HepG2 (cell line): Measurements from ENCODE around the gene METRN. TPM values are rescaled to one million over a fixed set of nuclear protein-coding genes. Genes with fewer than 3 reads are reported as not detected.

Experiments used
- GZF1 ChIP-seq: sonication (generic); formaldehyde crosslinking; IDR thresholded peaks from 2 replicates; pipeline ENCODE4 v1.5.1; 2020; ENCODE audit warnings: mild to moderate bottlenecking, missing genetic modification reagents
- KLF12 ChIP-seq: sonication (generic); formaldehyde crosslinking; IDR thresholded peaks from 2 replicates; pipeline ENCODE4 v1.4.0; 2020; ENCODE audit warnings: missing genetic modification reagents, borderline replicate concordance
- MBD4 ChIP-seq: IDR thresholded peaks from 2 replicates; pipeline ENCODE4 v1.6.1; 2012; ENCODE audit warnings: low read length, inconsistent platforms, borderline replicate concordance
- MYC ChIP-seq: sonication (generic); formaldehyde crosslinking; IDR thresholded peaks from 2 replicates; pipeline ENCODE4 v1.9.0; 2021; ENCODE audit warnings: missing genetic modification reagents, borderline replicate concordance
- RAD51 ChIP-seq: fragments of 450-650 bp; IDR thresholded peaks from 2 replicates; pipeline ENCODE4 v1.6.1; 2016; ENCODE audit warnings: borderline replicate concordance
- RFXAP ChIP-seq: sonication (generic); formaldehyde crosslinking; IDR thresholded peaks from 2 replicates; pipeline ENCODE4 v1.4.0; 2020; ENCODE audit warnings: missing genetic modification reagents, borderline replicate concordance
- XRCC5 ChIP-seq: fragments of 200-400 bp; formaldehyde crosslinking; optimal IDR thresholded peaks from 2 replicates; pipeline ENCODE3; 2017; ENCODE audit warnings: mild to moderate bottlenecking, low read length
- YEATS2 ChIP-seq: sonication (generic); formaldehyde crosslinking; IDR thresholded peaks from 2 replicates; pipeline ENCODE4 v1.4.0; 2020; ENCODE audit warnings: missing genetic modification reagents, borderline replicate concordance
- ZNF230 ChIP-seq: sonication (generic); formaldehyde crosslinking; IDR thresholded peaks from 2 replicates; pipeline ENCODE4 v1.4.0; 2020; ENCODE audit warnings: mild to moderate bottlenecking, missing genetic modification reagents
- ZNF235 ChIP-seq: sonication (generic); formaldehyde crosslinking; IDR thresholded peaks from 2 replicates; pipeline ENCODE4 v1.8.1; 2023; ENCODE audit warnings: mild to moderate bottlenecking, missing genetic modification reagents, borderline replicate concordance
- ZNF292 ChIP-seq: sonication (generic); formaldehyde crosslinking; IDR thresholded peaks from 2 replicates; pipeline ENCODE4 v1.8.1; 2022; ENCODE audit warnings: mild to moderate bottlenecking, low read depth, missing genetic modification reagents, borderline replicate concordance
- ZNF33B ChIP-seq: sonication (generic); formaldehyde crosslinking; IDR thresholded peaks from 2 replicates; pipeline ENCODE4 v1.5.1; 2020; ENCODE audit warnings: mild to moderate bottlenecking, missing genetic modification reagents
- polyA plus RNA-seq, 8 experiments: library from polyadenylated mRNA; depleted of rRNA in 3 of 8; stranded (reverse) in 7 of 8; unstranded in 1 of 8; fragments of >200 nt; fragmentation: Illumina TruSeq in 4 of 8; extraction: Trizol in 4 of 8; gene quantifications; 2 replicates each; pipeline versions ENCODE4 v1.2.1 to v1.2.3, GENCODE V29; 2011 to 2016; ENCODE audit warnings: low read depth in 4 of 8, missing spikeins in 1 of 8, mixed read lengths in 1 of 8; ENCODE audit not compliant: insufficient read depth in 1 of 8
- total RNA-seq, 5 experiments: library from RNA; depleted of rRNA; stranded (reverse); fragments of >200 nt; fragmentation: Illumina TruSeq; extraction: Trizol; gene quantifications; 2 replicates each; pipeline ENCODE4 v1.2.3, GENCODE V29; 2016; ENCODE audit warnings: low read depth in 1 of 5
- TF ChIP-seq, protein P1 (sequence below): IDR thresholded peaks from 2 replicates; pipeline ENCODE4 v1.6.1; 2016; ENCODE audit warnings: missing compliant biosample characterization, missing genetic modification reagents, borderline replicate concordance
- TF ChIP-seq, protein P2 (sequence below): sonication (generic); formaldehyde crosslinking; IDR thresholded peaks from 2 replicates; pipeline ENCODE4 v1.9.0; 2021; ENCODE audit warnings: missing genetic modification reagents, borderline replicate concordance
- TF ChIP-seq, protein P3 (sequence below): IDR thresholded peaks from 2 replicates; pipeline ENCODE4 v1.6.1; 2016; ENCODE audit warnings: mild to moderate bottlenecking, missing biosample characterization, missing genetic modification reagents
- TF ChIP-seq, protein P4 (sequence below): sonication (generic); formaldehyde crosslinking; IDR thresholded peaks from 2 replicates; pipeline ENCODE4 v1.9.0; 2022; ENCODE audit warnings: missing genetic modification reagents, mild to moderate bottlenecking, borderline replicate concordance
- TF ChIP-seq, protein P5 (sequence below): sonication (generic); formaldehyde crosslinking; IDR thresholded peaks from 2 replicates; pipeline ENCODE4 v1.5.1; 2020; ENCODE audit warnings: mild to moderate bottlenecking, missing genetic modification reagents, moderate library complexity
- TF ChIP-seq, protein P6 (sequence below): sonication (generic); formaldehyde crosslinking; IDR thresholded peaks from 2 replicates; pipeline ENCODE4 v1.4.0; 2020; ENCODE audit warnings: mild to moderate bottlenecking, low read depth, missing genetic modification reagents
- TF ChIP-seq, protein P7 (sequence below): sonication (generic); formaldehyde crosslinking; IDR thresholded peaks from 2 replicates; pipeline ENCODE4 v1.4.0; 2020; ENCODE audit warnings: low read depth, mild to moderate bottlenecking, missing genetic modification reagents

Gene METRN
- total and polyA plus RNA-seq, 2 of the 13 experiments (the other 11 are each of a cell fraction or from before 2014, with no cell fraction given) = 25.5 to 46.1 TPM

DNA sequence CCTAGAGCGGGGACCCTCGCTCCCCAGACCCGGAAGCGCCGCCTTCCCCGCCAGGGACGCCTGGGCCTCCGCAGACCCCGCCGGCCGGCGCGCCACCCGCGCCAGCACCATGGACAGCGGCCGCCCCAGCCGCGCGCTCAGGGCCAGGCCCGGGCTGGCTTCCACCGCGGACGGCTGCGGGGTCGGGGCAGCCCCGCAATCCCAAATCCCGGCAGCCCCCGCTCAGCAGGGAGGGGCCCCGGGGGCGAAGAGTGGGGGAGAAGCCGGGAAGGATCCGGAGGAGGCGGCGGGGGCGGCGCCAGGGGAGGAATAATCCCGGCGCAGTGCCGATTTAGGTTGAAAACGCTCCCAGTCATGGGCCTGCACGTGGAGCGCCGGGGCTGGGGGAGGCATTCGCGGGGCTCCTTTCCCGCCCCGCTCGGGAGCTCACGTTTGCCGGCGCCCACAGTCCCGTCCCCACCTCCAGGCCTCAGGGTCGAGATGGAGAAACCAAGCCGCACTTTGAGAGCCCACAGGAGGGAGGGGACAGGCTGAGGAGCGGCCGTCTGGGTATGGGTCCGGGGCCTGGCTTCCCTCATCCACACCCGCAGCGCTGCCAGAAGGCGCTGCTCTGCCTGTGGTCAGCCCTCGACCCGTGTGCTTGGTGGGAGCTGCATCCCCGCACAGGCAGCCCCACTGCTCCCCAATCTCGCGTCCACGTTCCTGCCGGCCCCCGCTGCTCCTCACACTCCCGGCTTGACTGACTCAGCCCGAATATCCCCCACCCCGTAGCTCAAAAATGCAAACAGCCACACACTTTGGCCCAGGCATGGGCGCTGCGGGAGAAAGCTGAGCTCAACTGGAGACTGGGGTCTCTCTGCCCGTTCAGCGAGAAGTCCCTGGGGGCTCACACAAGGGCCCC lies 14.0 kb upstream of the METRN start (continued):
- TF ChIP-seq, protein P1, sequence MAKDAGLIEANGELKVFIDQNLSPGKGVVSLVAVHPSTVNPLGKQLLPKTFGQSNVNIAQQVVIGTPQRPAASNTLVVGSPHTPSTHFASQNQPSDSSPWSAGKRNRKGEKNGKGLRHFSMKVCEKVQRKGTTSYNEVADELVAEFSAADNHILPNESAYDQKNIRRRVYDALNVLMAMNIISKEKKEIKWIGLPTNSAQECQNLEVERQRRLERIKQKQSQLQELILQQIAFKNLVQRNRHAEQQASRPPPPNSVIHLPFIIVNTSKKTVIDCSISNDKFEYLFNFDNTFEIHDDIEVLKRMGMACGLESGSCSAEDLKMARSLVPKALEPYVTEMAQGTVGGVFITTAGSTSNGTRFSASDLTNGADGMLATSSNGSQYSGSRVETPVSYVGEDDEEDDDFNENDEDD (CRISPR knock-in tag) = peak; percentile 24; the same call in 1 of the 2 replicates
- TF ChIP-seq, protein P2, sequence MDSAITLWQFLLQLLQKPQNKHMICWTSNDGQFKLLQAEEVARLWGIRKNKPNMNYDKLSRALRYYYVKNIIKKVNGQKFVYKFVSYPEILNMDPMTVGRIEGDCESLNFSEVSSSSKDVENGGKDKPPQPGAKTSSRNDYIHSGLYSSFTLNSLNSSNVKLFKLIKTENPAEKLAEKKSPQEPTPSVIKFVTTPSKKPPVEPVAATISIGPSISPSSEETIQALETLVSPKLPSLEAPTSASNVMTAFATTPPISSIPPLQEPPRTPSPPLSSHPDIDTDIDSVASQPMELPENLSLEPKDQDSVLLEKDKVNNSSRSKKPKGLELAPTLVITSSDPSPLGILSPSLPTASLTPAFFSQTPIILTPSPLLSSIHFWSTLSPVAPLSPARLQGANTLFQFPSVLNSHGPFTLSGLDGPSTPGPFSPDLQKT (CRISPR knock-in tag) = no peak
- TF ChIP-seq, protein P3, sequence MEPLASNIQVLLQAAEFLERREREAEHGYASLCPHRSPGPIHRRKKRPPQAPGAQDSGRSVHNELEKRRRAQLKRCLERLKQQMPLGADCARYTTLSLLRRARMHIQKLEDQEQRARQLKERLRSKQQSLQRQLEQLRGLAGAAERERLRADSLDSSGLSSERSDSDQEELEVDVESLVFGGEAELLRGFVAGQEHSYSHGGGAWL (CRISPR knock-in tag) = peak; percentile 81; the same call in 1 of the 2 replicates
- TF ChIP-seq, protein P4, sequence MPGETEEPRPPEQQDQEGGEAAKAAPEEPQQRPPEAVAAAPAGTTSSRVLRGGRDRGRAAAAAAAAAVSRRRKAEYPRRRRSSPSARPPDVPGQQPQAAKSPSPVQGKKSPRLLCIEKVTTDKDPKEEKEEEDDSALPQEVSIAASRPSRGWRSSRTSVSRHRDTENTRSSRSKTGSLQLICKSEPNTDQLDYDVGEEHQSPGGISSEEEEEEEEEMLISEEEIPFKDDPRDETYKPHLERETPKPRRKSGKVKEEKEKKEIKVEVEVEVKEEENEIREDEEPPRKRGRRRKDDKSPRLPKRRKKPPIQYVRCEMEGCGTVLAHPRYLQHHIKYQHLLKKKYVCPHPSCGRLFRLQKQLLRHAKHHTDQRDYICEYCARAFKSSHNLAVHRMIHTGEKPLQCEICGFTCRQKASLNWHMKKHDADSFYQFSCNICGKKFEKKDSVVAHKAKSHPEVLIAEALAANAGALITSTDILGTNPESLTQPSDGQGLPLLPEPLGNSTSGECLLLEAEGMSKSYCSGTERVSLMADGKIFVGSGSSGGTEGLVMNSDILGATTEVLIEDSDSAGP (CRISPR knock-in tag) = no peak
- TF ChIP-seq ZNF33B (CRISPR knock-in tag) (peak; percentile 67; the same call in 1 of the 2 replicates), RFXAP (CRISPR knock-in tag) (peak; percentile 68; the same call in 1 of the 2 replicates), MBD4 (no peak), XRCC5 (no peak), RAD51 (no peak), KLF12 (CRISPR knock-in tag) (peak; percentile 82), GZF1 (CRISPR knock-in tag) (no peak), YEATS2 (CRISPR knock-in tag) (no peak), ZNF230 (CRISPR knock-in tag) (peak; percentile 80; the same call in 1 of the 2 replicates), ZNF235 (CRISPR knock-in tag) (peak; percentile 56; the same call in 1 of the 2 replicates), ZNF292 (CRISPR knock-in tag) (no peak), MYC (CRISPR knock-in tag) (peak; percentile 51; the same call in 1 of the 2 replicates)
- TF ChIP-seq, protein P5, sequence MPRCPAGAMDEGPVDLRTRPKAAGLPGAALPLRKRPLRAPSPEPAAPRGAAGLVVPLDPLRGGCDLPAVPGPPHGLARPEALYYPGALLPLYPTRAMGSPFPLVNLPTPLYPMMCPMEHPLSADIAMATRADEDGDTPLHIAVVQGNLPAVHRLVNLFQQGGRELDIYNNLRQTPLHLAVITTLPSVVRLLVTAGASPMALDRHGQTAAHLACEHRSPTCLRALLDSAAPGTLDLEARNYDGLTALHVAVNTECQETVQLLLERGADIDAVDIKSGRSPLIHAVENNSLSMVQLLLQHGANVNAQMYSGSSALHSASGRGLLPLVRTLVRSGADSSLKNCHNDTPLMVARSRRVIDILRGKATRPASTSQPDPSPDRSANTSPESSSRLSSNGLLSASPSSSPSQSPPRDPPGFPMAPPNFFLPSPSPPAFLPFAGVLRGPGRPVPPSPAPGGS = peak; percentile 89
- TF ChIP-seq, protein P6, sequence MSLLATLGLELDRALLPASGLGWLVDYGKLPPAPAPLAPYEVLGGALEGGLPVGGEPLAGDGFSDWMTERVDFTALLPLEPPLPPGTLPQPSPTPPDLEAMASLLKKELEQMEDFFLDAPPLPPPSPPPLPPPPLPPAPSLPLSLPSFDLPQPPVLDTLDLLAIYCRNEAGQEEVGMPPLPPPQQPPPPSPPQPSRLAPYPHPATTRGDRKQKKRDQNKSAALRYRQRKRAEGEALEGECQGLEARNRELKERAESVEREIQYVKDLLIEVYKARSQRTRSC (CRISPR knock-in tag) = no peak
- TF ChIP-seq, protein P7, sequence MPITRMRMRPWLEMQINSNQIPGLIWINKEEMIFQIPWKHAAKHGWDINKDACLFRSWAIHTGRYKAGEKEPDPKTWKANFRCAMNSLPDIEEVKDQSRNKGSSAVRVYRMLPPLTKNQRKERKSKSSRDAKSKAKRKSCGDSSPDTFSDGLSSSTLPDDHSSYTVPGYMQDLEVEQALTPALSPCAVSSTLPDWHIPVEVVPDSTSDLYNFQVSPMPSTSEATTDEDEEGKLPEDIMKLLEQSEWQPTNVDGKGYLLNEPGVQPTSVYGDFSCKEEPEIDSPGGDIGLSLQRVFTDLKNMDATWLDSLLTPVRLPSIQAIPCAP (CRISPR knock-in tag) = no peak
